GM10266 (cell line): ENCODE results near the gene VPS33B.

ENCODE experiments used
- DNase-seq: peaks from one replicate; pipeline ENCODE4 v3.0.0; 2012; ENCODE audit errors: extremely low spot score
- CTCF ChIP-seq: IDR thresholded peaks from 2 replicates; pipeline ENCODE4 v1.5.1; 2012; ENCODE audit warnings: mild to moderate bottlenecking, low read depth; ENCODE audit not compliant: control insufficient read depth, insufficient read depth; ENCODE audit errors: missing control alignments

VPS33B gene

GRCh38 chr15:90960298-90961091 lies 61.9 kb downstream of the VPS33B start:
- no peak for DNase-seq
- TF ChIP-seq CTCF = no peak

- no peak for DNase-seq
- no peak for TF ChIP-seq CTCF
Measured at GRCh38 chr15:90959894-90960293, 62.5 kb downstream of the VPS33B start.

GRCh38 chr15:90959028-90959595 lies 63.3 kb downstream of the VPS33B start:
- TF ChIP-seq CTCF = no peak
- DNase-seq = no peak

GRCh38 chr15:90957791-90958190 lies 64.6 kb downstream of the VPS33B start:
- no peak for TF ChIP-seq CTCF
- no peak for DNase-seq

- no peak for DNase-seq
- TF ChIP-seq CTCF = no peak
Measured at GRCh38 chr15:90957031-90957790, 65.2 kb downstream of the VPS33B start.

- DNase-seq = peak; percentile 92
- peak; percentile 91 for TF ChIP-seq CTCF
Measured at GRCh38 chr15:90956274-90957030, 65.9 kb downstream of the VPS33B start.
